Activated effector memory CD4-positive, alpha-beta T cell treated with Interleukin-2 at 50 U/mL for 16 hours (primary cell): ENCODE measurements around the gene CELSR3.

ENCODE experiments used
- DNase-seq: peaks from one replicate; pipeline ENCODE4 v3.0.0-alpha.2; 2020

Gene CELSR3

DNA sequence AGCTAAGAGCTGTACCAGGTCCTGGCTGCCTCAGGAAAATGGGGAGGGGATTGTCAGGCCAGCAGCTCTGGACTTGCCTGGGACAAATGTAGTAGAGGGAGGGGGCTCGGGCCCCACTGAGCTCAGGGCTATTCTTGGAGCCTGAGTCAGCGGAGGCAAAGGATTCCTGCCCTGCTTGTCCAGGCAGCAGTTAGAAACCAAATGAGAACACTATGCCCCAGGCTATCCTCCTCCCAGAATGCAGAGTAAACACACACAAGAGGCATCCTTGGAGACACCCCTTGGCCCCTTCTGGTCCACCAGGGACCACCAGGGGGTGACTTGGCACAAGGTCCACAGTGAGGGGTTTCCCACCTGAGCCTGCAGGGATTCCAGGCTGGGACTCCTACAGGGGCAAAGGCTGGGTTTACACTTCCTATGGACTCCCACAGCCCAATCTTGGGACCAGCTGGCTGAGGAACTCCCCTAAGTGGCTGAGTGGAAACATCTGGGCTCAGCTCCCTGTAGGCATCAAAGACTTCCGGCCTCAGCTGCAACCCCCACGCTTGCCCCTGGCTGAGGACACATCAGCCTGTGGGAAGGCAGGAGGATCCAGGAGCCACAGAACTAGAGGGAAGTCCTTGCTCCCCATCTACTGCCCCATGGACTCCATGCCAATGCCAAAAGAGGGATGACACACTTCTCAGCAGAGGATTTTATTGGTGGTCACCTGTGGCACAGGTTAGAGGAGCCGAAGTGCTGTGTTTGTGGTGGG lies 64.2 kb downstream of the CELSR3 start:
- DNase-seq: no peak

DNA sequence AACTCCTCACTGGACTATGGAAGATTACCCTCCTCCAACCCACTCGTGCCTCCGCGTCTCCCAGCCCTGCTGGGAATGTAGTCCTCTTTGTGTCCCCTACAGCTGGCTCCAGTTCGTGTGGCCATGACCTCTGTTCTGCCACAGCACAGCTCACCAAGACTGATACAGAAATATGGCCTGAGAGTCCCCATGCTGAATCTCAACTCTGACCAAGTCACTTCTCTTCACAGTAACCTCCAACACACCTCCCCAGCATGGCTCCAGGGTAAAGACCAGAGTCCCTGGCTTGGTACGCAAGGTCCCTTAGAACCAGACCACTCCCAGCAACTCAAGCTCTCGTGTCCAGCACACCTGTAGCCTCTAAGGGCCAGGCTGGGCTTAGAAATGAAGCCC lies 65.3 kb downstream of the CELSR3 start:
- DNase-seq: no peak

DNA sequence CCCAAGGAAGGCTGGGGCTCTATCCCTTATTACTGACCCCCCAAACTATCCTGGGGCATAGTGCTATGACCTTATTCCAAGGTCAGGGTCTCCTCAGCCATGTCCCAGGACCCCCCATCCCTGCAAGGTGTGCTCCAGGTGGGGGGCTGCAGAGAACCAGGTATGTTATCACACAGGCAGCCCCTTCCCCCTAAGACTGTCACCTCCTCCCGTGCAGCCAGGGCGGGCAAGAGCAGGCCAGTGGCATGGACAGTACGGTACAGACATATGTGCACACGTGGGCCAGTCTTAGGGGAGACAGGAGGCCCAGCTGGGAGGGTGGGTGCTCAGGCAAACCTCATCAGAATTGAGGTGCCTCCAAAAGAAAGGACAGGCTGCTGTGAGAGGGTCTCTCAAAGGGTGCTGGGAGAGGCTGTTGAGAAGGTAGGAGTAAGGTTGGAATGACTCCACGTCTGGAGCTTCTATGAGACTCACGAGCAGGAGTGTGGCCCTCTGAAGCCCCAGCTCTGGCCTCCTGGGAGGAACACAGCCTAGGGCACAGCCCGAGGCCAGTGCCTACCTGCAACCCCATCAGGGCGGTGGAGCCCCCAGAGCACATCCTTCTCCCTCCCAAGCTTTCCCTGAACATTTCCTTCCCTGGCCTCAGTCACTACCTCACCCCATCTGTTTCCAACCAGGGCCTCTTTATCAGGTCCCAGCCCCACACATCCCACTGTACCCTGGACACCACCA lies 65.8 kb downstream of the CELSR3 start:
- DNase-seq: no peak

DNA sequence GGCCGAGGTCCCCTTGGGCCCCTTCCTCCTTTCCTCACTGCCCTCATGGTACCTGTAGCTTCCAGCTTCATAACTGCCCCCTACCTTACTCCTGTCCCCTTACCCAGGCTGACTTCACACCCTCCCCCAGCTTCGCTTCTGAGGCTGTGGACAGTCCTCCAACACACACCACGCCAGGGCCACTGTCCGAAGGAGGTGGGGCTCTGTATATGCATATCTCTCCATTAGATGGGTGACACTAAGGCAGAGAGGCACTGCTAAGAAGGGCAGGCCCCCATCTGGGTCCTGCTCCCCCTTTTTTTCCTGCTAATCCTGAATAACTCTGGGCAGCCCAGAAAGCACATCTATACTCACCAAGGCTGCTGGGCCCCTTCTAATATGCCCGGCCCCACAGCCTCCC lies 66.5 kb downstream of the CELSR3 start:
- no peak for DNase-seq

DNA sequence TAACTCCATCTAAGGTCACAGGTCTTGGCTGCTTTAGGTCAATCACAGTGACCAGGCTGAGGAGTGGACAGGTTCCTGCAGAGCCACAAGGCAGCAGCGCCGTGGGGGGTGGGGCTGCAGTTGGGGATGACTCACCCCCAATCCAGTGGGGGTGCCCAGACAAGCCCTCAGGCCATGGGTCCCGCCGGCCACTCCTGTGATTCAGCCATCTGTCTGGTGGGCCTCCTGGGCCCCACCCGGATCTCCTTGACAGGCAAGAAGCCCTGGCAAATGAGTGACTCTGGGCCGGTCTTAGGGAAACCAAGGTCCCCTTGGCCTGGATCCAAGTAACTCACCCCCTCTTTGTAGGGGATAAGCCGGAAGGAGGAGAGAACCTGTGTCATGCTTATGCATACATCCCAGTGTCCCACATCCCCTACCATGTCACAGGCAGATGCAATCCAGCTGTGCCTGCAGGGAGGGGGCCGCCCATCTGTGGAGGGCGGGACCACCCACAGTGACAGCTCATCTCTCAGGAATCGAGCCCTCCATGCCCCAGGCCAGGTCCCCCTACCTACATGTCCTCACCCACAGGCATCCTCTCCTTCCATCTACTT lies 67.1 kb downstream of the CELSR3 start:
- no peak for DNase-seq

DNA sequence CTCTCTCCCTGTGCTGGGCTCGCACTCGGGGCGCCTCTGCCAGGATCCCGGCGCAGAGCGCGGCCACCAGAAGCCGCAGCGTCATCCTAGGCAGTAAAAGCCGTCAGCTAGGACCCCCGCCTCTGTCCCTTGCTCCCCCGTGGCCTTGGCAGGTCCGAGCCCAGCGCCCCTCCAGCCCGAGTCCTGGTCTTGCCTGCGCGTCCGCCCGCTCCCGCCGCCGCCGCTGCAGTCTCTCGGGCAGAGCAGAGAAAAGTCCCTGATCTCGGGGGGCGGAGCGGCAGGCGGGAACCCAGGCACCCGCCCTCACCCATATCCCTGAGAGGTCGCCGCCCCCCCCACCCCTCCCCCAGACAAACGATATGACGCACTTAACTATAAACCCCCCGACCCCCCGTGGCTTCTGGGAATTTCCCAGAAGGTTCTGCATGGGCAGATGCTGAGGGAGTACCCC lies 67.6 kb downstream of the CELSR3 start, which contains the start of gene COL7A1:
COL7A1 (minus strand) TSS at position 255 of the 451 bp plus-strand sequence; CDS start at position 85, 170 bp downstream.
- no peak for DNase-seq

DNA sequence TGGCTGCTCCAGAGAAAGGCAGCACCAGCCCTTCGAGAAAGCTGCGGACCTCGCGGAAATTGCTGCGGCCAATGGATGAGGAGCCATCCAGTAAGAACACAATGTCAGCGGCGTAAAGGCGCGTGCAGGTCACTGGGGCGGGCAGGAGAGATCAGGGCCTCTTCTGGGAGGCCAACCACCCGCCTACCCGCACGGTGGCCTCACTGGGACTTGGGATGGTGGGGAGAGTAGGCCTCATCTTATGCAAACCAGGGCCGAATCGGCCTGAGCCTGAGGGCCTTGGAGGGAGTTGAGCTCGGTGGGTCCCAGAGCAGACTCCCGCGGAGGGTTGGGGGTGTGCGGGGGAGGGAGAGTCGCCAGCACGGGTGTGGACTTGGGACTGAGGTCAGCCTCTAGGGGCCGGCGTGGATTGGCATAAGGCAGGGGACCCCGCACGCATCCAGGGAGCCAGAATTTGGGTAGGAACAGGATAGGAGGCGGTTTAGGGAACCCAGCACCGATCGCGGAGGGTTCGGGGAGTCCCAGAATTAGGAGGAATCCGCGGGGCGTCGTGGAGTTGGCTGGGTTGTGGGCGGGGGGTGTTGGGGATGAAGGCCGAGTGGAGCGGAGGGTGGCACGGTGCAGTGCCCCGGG lies 68.2 kb downstream of the CELSR3 start:
- DNase-seq: no peak

DNA sequence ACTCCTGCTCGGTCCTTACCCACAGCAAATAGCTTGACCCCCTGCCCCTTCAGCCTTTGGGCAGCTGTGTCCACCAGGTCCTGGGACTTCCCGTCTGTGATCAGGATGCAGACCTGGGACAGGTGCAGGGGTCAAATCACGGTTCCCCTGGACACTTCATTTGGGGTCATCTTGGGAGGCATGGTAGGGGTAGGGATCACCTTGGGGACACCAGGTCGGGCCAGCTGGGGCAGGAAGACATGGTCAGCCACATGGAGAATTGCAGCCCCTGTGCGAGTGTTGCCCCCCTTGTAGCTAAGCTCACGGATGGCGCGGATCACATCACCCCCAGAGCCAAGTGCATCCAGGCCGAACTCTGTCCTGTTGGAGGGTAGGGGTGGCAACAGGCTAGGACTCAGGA lies 69.3 kb downstream of the CELSR3 start:
- no peak for DNase-seq

DNA sequence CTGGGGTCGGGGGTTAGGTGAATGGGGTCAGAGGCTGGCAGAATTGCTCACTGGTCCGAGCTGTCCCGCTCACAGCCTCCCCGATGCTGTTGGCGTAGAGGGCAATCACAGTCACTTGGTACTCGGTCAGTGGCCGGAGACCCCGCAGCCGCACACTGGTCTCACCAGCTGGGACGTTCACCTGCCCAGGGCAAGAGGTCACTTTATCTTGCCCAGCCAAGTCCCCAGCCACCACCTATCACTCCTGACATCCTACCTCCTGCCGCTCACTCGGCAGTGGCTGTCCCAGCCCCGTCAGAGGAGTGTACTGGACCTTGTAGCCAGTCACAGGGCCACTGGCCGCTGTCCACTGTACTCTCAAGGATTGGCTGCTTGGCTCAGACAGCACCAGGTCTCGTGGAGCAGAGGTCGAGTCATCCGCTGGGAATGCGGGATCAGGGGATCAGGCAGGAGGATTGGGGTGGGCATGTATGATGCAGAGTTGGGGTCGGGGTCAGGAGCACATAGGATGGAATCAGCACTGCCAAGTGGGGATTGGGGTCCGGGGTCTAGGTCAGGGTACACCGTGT lies 70.1 kb downstream of the CELSR3 start:
- no peak for DNase-seq

DNA sequence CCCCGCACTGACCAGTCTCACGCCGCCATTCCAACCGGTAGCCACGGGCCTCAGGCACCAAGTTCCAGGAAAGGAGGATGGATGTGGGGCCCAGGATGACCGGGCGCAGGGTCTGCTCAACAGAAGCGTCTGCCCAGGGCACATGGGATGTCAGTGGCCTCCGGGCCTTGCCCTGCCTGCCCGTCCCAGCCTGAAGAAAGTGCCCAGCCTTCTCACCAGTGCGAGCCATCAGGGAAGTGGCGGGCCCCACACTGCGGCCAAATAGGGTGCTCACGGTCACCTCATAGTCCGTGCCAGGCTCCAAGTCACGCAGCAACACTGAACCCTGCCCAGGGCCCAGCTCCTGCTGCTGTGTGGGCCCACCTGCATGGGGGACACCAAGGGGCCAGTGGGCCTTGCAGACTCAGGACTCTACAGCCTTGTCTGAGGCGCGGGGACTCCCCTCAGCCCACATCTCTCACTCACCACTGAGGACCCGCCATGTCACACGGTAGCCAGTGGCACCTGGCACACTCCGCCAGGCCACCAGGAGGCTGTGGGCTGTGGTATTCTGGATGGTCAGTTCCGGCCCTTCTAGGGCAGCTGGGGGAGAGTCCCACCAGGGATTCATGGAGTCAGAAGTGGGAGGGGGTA lies 70.7 kb downstream of the CELSR3 start:
- DNase-seq: no peak

DNA sequence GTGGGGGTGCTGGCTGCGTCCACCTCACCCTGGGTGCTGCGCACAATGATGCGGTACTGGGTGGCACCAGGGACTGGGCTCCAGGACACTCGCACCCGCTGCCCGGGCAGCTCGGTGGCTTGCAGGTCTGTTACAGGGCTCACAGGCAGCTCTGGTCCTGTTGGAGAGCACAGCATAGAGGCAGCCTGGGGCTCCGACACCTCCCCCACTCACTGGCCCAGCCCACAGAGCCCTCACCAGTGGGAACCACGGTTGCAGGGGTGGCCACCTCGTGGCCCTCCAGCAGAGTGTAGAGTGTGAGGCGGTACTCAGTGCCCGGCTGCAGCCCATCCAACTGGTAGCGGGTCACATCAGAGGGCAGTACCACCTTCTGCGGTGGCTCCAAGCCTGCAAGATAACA lies 71.2 kb downstream of the CELSR3 start:
- DNase-seq: no peak

DNA sequence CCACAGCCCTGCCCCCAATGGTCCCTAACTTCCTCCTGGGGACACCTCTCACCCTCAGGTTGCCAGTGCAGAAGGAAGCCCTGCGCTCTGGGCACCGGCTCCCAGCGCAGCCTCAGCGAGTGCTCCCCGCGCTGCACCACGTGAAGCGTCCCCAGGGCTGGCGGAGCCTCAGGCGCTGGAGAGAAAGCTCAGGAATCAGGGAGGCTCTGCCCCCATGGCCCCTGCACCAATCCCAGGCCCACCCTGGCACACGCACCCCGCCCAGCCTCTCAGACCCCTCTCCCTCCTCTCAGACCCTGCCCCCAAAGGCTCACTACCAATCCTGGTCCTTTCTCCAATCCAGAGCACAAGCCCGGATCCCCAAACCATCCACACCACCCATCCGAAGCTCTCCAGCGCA lies 74.5 kb downstream of the CELSR3 start:
- DNase-seq: no peak

DNA sequence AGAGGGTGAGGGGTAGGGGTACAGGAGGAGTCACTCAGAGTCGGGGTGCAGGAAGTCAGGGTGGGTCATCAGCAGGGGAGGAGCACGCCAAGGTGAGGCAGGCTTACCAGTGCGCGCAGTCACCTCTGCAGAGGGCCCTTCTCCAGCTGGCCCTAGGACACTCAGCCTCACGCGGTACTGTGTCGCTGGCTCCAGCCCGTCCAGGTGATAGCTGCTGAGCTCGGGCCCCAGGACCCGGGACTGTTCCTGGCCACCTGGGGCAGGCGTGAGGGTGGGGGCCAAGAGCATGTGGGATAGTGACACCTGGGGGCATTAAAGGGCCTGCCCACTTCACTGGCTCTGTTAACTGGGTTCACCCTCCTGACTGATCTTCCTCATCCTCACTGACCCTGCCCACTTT lies 75.0 kb downstream of the CELSR3 start:
- DNase-seq: no peak
